HEK293 (cell line): ENCODE results near the gene GABRD.

ENCODE experiments used
- IKZF3 ChIP-seq: fragments of 450-650 bp; IDR thresholded peaks from 2 replicates; pipeline ENCODE4 v1.5.0; 2018; ENCODE audit warnings: missing biosample characterization, mild to moderate bottlenecking, missing genetic modification characterization, moderate library complexity
- SP2 ChIP-seq: fragments of 450-650 bp; formaldehyde crosslinking; IDR thresholded peaks from 2 replicates; pipeline ENCODE4 v1.5.1; 2016; ENCODE audit warnings: missing biosample characterization, missing genetic modification characterization
- TRIM28 ChIP-seq: IDR thresholded peaks from 2 replicates; pipeline ENCODE4 v1.6.1; 2011; ENCODE audit warnings: low read length, control low read depth, borderline replicate concordance
- YY1 ChIP-seq: fragments of 450-650 bp; formaldehyde crosslinking; IDR thresholded peaks from 2 replicates; pipeline ENCODE4 v1.5.1; 2018; ENCODE audit warnings: missing biosample characterization, missing genetic modification characterization
- ZNF138 ChIP-seq: fragments of 450-650 bp; formaldehyde crosslinking; IDR thresholded peaks from 2 replicates; pipeline ENCODE4 v1.5.1; 2016; ENCODE audit warnings: missing biosample characterization, missing genetic modification characterization, borderline replicate concordance
- ZNF677 ChIP-seq: fragments of 450-650 bp; IDR thresholded peaks from 2 replicates; pipeline ENCODE4 v1.5.0; 2018; ENCODE audit warnings: missing biosample characterization, mild to moderate bottlenecking, missing genetic modification characterization, moderate library complexity
- ZNF776 ChIP-seq: fragments of 450-650 bp; formaldehyde crosslinking; IDR thresholded peaks from 2 replicates; pipeline ENCODE4 v1.5.0; 2017; ENCODE audit warnings: missing biosample characterization, missing genetic modification characterization, borderline replicate concordance
- ZSCAN30 ChIP-seq: fragments of 450-650 bp; IDR thresholded peaks from 2 replicates; pipeline ENCODE4 v1.5.1; 2018; ENCODE audit warnings: missing biosample characterization, mild to moderate bottlenecking, missing genetic modification characterization, moderate library complexity
- TF ChIP-seq, protein P1 (sequence below): fragments of 450-650 bp; formaldehyde crosslinking; IDR thresholded peaks from 2 replicates; pipeline ENCODE4 v1.5.1; 2016; ENCODE audit warnings: missing biosample characterization, missing genetic modification characterization
- TF ChIP-seq, protein P2 (sequence below): fragments of 450-650 bp; IDR thresholded peaks from 2 replicates; pipeline ENCODE4 v1.5.1; 2018; ENCODE audit warnings: missing biosample characterization, mild to moderate bottlenecking, missing genetic modification characterization
- TF ChIP-seq, protein P3 (sequence below): fragments of 450-650 bp; formaldehyde crosslinking; optimal IDR thresholded peaks from 2 replicates; pipeline ENCODE3; 2016; ENCODE audit warnings: missing biosample characterization, mild to moderate bottlenecking, missing genetic modification characterization
- TF ChIP-seq, protein P4 (sequence below): fragments of 450-650 bp; formaldehyde crosslinking; IDR thresholded peaks from 2 replicates; pipeline ENCODE4 v1.5.1; 2016; ENCODE audit warnings: missing biosample characterization, missing genetic modification characterization
- TF ChIP-seq, protein P5 (sequence below): fragments of 450-650 bp; formaldehyde crosslinking; IDR thresholded peaks from 2 replicates; pipeline ENCODE4 v1.5.1; 2016; ENCODE audit warnings: missing biosample characterization, missing genetic modification characterization

DNA sequence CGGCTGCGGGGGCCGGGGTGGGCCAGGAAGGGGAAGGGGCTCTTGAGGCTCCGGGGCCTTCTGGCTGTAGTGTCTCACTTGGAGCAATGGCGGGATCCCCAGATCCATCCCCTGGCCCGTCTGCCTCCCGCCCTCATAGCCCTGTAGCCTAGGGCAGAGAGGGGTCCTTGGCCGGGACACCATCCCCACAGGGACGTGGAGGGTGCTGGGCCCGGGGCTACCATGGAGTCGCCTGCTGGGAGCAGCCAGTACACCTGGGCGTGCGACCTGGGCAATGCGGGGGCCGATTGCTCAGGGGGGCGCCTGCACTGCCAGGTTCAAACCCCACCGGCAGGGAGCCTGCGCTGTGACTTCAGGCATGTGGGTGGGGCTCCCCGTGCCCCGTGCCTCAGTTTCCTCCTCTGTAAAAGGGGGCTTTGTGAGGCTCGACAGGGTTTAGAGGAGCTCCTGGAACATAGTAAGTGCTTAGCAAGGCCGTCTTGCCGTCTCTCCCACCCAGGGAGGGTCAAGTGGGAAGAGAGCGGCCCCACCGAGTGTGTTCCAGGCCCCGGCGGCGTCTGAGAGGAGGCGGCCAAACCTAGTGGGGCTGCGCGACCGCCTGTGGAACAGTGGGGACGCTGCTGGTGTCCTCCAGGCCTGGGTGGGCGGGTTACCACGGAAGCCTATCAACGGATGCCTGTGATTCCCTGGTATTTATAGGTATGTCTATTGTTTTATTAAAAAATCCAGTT is 51.8 kb downstream of the GABRD start:
- TF ChIP-seq, protein P1, sequence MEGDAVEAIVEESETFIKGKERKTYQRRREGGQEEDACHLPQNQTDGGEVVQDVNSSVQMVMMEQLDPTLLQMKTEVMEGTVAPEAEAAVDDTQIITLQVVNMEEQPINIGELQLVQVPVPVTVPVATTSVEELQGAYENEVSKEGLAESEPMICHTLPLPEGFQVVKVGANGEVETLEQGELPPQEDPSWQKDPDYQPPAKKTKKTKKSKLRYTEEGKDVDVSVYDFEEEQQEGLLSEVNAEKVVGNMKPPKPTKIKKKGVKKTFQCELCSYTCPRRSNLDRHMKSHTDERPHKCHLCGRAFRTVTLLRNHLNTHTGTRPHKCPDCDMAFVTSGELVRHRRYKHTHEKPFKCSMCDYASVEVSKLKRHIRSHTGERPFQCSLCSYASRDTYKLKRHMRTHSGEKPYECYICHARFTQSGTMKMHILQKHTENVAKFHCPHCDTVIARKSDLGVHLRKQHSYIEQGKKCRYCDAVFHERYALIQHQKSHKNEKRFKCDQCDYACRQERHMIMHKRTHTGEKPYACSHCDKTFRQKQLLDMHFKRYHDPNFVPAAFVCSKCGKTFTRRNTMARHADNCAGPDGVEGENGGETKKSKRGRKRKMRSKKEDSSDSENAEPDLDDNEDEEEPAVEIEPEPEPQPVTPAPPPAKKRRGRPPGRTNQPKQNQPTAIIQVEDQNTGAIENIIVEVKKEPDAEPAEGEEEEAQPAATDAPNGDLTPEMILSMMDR: no peak
- TF ChIP-seq SP2 (tag by site-specific recombination) (no peak), ZNF677 (no peak), ZNF138 (tag by site-specific recombination) (no peak), ZSCAN30 (no peak), ZNF776 (no peak), YY1 (tag by site-specific recombination) (no peak), TRIM28 (no peak), IKZF3 (tag by site-specific recombination) (no peak)
- TF ChIP-seq, protein P2, sequence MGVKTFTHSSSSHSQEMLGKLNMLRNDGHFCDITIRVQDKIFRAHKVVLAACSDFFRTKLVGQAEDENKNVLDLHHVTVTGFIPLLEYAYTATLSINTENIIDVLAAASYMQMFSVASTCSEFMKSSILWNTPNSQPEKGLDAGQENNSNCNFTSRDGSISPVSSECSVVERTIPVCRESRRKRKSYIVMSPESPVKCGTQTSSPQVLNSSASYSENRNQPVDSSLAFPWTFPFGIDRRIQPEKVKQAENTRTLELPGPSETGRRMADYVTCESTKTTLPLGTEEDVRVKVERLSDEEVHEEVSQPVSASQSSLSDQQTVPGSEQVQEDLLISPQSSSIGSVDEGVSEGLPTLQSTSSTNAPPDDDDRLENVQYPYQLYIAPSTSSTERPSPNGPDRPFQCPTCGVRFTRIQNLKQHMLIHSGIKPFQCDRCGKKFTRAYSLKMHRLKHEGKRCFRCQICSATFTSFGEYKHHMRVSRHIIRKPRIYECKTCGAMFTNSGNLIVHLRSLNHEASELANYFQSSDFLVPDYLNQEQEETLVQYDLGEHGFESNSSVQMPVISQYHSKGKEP (tag by site-specific recombination): no peak
- TF ChIP-seq, protein P3, sequence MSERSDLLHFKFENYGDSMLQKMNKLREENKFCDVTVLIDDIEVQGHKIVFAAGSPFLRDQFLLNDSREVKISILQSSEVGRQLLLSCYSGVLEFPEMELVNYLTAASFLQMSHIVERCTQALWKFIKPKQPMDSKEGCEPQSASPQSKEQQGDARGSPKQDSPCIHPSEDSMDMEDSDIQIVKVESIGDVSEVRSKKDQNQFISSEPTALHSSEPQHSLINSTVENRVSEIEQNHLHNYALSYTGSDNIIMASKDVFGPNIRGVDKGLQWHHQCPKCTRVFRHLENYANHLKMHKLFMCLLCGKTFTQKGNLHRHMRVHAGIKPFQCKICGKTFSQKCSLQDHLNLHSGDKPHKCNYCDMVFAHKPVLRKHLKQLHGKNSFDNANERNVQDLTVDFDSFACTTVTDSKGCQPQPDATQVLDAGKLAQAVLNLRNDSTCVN (tag by site-specific recombination): no peak
- TF ChIP-seq, protein P4, sequence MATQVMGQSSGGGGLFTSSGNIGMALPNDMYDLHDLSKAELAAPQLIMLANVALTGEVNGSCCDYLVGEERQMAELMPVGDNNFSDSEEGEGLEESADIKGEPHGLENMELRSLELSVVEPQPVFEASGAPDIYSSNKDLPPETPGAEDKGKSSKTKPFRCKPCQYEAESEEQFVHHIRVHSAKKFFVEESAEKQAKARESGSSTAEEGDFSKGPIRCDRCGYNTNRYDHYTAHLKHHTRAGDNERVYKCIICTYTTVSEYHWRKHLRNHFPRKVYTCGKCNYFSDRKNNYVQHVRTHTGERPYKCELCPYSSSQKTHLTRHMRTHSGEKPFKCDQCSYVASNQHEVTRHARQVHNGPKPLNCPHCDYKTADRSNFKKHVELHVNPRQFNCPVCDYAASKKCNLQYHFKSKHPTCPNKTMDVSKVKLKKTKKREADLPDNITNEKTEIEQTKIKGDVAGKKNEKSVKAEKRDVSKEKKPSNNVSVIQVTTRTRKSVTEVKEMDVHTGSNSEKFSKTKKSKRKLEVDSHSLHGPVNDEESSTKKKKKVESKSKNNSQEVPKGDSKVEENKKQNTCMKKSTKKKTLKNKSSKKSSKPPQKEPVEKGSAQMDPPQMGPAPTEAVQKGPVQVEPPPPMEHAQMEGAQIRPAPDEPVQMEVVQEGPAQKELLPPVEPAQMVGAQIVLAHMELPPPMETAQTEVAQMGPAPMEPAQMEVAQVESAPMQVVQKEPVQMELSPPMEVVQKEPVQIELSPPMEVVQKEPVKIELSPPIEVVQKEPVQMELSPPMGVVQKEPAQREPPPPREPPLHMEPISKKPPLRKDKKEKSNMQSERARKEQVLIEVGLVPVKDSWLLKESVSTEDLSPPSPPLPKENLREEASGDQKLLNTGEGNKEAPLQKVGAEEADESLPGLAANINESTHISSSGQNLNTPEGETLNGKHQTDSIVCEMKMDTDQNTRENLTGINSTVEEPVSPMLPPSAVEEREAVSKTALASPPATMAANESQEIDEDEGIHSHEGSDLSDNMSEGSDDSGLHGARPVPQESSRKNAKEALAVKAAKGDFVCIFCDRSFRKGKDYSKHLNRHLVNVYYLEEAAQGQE: no peak
- TF ChIP-seq, protein P5, sequence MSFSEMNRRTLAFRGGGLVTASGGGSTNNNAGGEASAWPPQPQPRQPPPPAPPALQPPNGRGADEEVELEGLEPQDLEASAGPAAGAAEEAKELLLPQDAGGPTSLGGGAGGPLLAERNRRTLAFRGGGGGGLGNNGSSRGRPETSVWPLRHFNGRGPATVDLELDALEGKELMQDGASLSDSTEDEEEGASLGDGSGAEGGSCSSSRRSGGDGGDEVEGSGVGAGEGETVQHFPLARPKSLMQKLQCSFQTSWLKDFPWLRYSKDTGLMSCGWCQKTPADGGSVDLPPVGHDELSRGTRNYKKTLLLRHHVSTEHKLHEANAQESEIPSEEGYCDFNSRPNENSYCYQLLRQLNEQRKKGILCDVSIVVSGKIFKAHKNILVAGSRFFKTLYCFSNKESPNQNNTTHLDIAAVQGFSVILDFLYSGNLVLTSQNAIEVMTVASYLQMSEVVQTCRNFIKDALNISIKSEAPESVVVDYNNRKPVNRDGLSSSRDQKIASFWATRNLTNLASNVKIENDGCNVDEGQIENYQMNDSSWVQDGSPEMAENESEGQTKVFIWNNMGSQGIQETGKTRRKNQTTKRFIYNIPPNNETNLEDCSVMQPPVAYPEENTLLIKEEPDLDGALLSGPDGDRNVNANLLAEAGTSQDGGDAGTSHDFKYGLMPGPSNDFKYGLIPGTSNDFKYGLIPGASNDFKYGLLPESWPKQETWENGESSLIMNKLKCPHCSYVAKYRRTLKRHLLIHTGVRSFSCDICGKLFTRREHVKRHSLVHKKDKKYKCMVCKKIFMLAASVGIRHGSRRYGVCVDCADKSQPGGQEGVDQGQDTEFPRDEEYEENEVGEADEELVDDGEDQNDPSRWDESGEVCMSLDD (tag by site-specific recombination): no peak
